AG04449 (cell line): ENCODE results near the gene IGSF11.

ENCODE experiments used
- CTCF ChIA-PET: fragments of 350-600 bp; formaldehyde crosslinking; extraction: SDS; loops from one replicate; lab custom pipeline; 2021; ENCODE audit warnings: antibody characterized with exemption; lab: Yijun Ruan, JAX
- POLR2A ChIA-PET: fragments of 400-600, 350-600 bp; formaldehyde crosslinking; extraction: SDS; loops from one replicate; lab custom pipeline; 2020; ENCODE audit warnings: antibody characterized with exemption, inconsistent platforms; lab: Yijun Ruan, JAX
- DNase-seq: peaks from one replicate; pipeline ENCODE4 v3.0.0-alpha.2; 2010; ENCODE audit warnings: low read depth, low spot score
- H3K4me3 ChIP-seq: 2 replicates; pipeline ENCODE4 v1.5.1; 2011; ENCODE audit warnings: low read depth, mild to moderate bottlenecking, control low read depth, low read length
- CTCF ChIP-seq: IDR thresholded peaks from one replicate; pipeline ENCODE4 v1.5.1; 2011; ENCODE audit warnings: mild to moderate bottlenecking, moderate library complexity, low read length, control low read depth, inconsistent platforms; ENCODE audit not compliant: insufficient read depth; ENCODE audit errors: missing control alignments

IGSF11 gene

GRCh38 chr3:118974356-118975097, 60.1 kb downstream of the IGSF11 start:
- POLR2A ChIA-PET = no interaction called here
- TF ChIP-seq CTCF = no peak
- H3K4me3 ChIP-seq = no peak overlapping the region
- CTCF ChIA-PET = no interaction called here
- DNase-seq = no peak

GRCh38 chr3:118973050-118973449, 61.6 kb downstream of the IGSF11 start:
- TF ChIP-seq CTCF = no peak
- no peak overlapping the region for H3K4me3 ChIP-seq
- CTCF ChIA-PET = no interaction called here
- POLR2A ChIA-PET = no interaction called here
- no peak for DNase-seq

- no peak for DNase-seq
- ChIA-PET CTCF (no interaction called here), POLR2A (no interaction called here)
- no peak overlapping the region for H3K4me3 ChIP-seq
- TF ChIP-seq CTCF = no peak
Measured at GRCh38 chr3:118970819-118971218, 63.8 kb downstream of the IGSF11 start.

GRCh38 chr3:118968640-118969039, 66.0 kb downstream of the IGSF11 start:
- POLR2A ChIA-PET = no interaction called here
- CTCF ChIA-PET = interaction anchor here (0.8 kb wide), 1 partner anchor 84 kb away, joined by 3 read pairs; no protein-coding TSS in a partner anchor
- TF ChIP-seq CTCF = no peak
- H3K4me3 ChIP-seq = no peak overlapping the region
- no peak for DNase-seq

GRCh38 chr3:118968111-118968510, 66.5 kb downstream of the IGSF11 start:
- H3K4me3 ChIP-seq = no peak overlapping the region
- ChIA-PET CTCF (interaction anchor here (0.8 kb wide), 1 partner anchor 83 kb away, joined by 3 read pairs; no protein-coding TSS in a partner anchor), POLR2A (no interaction called here)
- no peak for TF ChIP-seq CTCF
- no peak for DNase-seq

GRCh38 chr3:118966700-118967099, 67.9 kb downstream of the IGSF11 start:
- no peak for DNase-seq
- no peak overlapping the region for H3K4me3 ChIP-seq
- CTCF ChIA-PET = no interaction called here
- POLR2A ChIA-PET = no interaction called here
- TF ChIP-seq CTCF = no peak
